ENCODE data around the gene CNOT4.

CNOT4 gene

DNA sequence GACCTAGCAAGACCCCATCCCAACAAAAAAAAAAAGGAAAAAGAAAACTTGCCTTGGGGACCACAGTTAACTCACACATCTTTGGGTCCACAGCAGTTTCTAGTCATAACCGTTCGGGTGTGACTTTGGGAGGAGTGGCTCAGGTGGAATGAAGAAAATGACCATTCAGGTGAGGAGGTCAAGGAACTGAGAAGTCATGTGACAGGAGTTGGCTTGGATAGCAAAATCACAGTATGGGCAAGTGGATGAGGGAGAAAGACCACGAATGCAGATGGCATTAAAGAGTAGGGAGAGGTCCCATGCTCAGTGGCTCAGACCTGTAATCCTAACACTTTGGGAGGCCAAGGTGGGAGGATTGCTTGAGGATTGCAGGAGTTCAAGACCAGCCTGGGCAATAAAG is 17.1 kb upstream of the CNOT4 start:
- TF ChIP-seq, protein P1, sequence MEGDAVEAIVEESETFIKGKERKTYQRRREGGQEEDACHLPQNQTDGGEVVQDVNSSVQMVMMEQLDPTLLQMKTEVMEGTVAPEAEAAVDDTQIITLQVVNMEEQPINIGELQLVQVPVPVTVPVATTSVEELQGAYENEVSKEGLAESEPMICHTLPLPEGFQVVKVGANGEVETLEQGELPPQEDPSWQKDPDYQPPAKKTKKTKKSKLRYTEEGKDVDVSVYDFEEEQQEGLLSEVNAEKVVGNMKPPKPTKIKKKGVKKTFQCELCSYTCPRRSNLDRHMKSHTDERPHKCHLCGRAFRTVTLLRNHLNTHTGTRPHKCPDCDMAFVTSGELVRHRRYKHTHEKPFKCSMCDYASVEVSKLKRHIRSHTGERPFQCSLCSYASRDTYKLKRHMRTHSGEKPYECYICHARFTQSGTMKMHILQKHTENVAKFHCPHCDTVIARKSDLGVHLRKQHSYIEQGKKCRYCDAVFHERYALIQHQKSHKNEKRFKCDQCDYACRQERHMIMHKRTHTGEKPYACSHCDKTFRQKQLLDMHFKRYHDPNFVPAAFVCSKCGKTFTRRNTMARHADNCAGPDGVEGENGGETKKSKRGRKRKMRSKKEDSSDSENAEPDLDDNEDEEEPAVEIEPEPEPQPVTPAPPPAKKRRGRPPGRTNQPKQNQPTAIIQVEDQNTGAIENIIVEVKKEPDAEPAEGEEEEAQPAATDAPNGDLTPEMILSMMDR (conservative IDR thresholded peaks at IDR 0.05; ENCODE audit: low read depth, low read length) = no peak
- H3K4me3 ChIP-seq (ENCODE audit: low read length) = no peak overlapping the region
- no peak for DNase-seq (ENCODE audit: low read depth)

DNA sequence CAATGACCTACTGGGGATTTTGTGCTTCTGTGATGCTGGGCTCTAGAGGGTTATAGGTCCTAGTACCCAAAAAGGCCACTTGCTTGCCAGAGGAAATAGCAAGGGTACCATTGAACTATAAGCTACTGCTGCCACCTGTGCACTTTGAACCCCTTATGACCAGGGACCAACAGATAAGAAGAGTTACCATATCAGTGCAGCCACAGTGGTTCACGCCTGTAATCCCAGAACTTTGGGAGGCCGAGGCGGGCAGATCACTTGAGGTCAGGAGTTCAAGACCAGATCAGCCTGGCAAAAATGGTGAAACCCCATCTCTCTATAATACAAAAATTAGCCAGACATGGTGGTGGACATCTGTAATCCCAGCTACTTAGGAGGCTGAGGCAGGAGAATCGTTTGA is 15.5 kb upstream of the CNOT4 start:
- no peak overlapping the region for H3K4me3 ChIP-seq (ENCODE audit: low read length)
- DNase-seq (ENCODE audit: low read depth) = no peak
- TF ChIP-seq, protein P1 (conservative IDR thresholded peaks at IDR 0.05; ENCODE audit: low read depth, low read length) = no peak

DNA sequence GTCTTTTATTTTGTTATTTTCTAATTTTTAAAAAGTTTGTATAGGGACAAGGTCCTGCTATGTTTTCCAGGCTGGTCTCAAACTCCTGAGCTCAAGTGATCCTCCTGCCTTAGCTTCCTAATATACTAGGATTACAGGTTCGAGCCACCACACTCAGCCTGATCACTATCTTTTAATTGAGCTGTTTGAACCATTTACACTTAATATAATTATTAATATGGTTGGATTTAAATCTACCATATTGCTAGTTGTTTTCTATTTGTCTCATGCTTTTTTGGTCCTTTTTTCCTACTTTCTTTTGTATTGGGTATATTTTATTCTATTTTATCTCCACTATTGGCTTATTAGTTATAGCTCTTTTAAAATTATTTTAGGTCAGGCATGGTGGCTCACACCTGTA is 13.2 kb upstream of the CNOT4 start:
- TF ChIP-seq, protein P1 (conservative IDR thresholded peaks at IDR 0.05; ENCODE audit: low read depth, low read length) = no peak
- H3K4me3 ChIP-seq (ENCODE audit: low read length) = no peak overlapping the region

DNA sequence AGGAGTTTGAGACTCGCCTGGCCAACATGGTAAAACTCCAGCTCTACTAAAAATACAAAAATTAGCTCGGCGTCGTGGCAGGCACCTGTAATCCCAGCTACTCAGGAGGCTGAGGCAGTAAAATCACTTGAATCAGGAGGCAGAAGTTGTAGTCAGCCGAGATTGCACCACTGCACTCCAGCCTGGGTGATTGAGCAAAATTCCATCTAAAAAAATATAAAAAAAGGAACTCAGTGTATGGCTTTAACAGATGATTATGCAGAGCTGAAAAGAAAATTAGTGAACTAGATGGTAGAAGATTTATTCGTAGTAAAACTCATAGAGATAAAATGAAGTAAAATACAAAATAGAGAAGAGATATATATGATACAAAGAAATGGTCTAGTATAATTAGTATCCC is 12.6 kb upstream of the CNOT4 start:
- no peak for DNase-seq (ENCODE audit: low read depth)
- no peak overlapping the region for H3K4me3 ChIP-seq (ENCODE audit: low read length)
- TF ChIP-seq, protein P1 (conservative IDR thresholded peaks at IDR 0.05; ENCODE audit: low read depth, low read length) = no peak

More for the DNA sequence above, 13.2 kb upstream of the CNOT4 start:
- no peak for DNase-seq (ENCODE audit: low read depth)

DNA sequence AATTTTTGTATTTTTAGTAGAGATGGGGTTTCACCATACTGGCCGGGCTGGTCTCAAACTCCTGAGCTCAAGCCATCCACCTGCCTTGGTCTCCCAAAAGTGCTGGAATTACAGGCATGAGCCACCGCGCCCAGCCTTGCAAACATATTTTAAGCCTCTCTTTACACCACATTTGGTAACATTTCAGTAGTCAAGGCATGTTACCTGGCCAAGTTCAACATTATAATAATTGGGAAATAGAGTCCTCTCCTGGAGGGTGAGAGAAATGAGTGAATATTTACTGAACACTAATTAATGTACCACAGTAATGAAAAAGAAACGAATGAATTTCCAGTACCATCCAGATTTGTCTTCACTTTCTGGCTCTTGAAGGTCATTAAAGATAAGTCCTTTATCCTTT is 10.0 kb upstream of the CNOT4 start:
- DNase-seq (ENCODE audit: low read depth) = no peak
- TF ChIP-seq, protein P1 (conservative IDR thresholded peaks at IDR 0.05; ENCODE audit: low read depth, low read length) = no peak
- no peak overlapping the region for H3K4me3 ChIP-seq (ENCODE audit: low read length)

DNA sequence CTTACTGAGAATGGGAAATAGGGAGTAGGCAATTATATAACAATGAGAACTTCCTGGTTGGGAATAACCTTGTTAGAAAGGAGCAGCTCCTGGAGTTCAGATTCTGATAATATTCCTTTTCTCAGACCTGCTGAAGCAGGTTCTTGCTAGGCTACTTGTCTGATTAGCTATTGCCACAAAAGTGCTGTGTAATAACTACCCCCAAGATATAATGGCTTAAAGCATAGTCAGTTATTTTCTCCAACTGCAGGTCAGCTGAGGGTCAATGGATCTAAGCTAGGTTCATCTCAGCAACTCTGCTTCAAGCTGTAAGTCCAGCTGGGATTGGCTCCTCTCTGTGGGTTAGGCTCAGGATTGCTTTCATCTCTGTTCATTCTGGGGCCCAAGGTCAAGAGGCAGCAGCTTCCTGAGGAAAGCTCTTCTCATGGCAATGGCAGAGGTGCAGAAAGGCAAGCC is 9.4 kb upstream of the CNOT4 start:
- no peak for DNase-seq (ENCODE audit: low read depth)
- H3K4me3 ChIP-seq (ENCODE audit: low read length) = no peak overlapping the region
- TF ChIP-seq, protein P1 (conservative IDR thresholded peaks at IDR 0.05; ENCODE audit: low read depth, low read length) = no peak

DNA sequence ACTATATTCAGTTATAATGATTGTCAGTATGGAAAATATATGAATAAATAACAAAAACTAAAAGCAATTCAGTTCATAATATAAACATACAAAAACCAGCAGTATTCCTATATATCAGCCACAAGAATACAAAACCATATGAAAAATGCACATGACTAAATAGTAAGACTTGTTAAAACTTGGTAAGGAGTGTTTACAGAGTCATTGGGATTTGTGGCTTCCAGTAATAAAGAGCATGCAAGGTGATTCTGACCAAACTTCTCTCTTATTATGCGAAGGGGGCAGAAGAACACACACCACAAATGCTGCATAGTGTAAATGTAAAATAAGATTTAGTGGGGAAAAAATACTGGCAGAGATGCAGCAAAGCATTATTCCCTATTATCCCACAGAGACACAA is 8.8 kb upstream of the CNOT4 start:
- H3K4me3 ChIP-seq (ENCODE audit: low read length) = no peak overlapping the region
- DNase-seq (ENCODE audit: low read depth) = no peak
- TF ChIP-seq, protein P1 (conservative IDR thresholded peaks at IDR 0.05; ENCODE audit: low read depth, low read length) = no peak
